HepG2 (cell line): ENCODE results near the gene ODAD2. TPM values are rescaled to one million over a fixed set of nuclear protein-coding genes. Genes with fewer than 3 reads are reported as not detected.

Source experiments
- ATAC-seq: fragments of 200-7000 bp; cut with Tn5 transposase; 3 replicates; pipeline ENCODE4 v1.9.1; 2020; ENCODE audit warnings: mild to moderate bottlenecking, moderate library complexity
- BruUV-seq: library from RNA; stranded (reverse); fragments of 400-500 nt; replicated peaks from 2 replicates; lab custom pipeline; 2021; lab: Mats Ljungman, UMichigan
- CTCF ChIA-PET: fragments of 300-600 bp; formaldehyde crosslinking; extraction: SDS; loops from one replicate; lab custom pipeline; 2021; ENCODE audit warnings: low total read pairs, inconsistent platforms, low intra/inter-chr PET ratio; lab: Yijun Ruan, JAX
- POLR2A ChIA-PET: fragments of 350-600 bp; sonication (Branson Sonifier 250); formaldehyde crosslinking; loops from one replicate; lab custom pipeline; 2020; ENCODE audit warnings: antibody characterized with exemption, inconsistent platforms; lab: Yijun Ruan, JAX
- DNase-seq: peaks from one replicate; pipeline ENCODE4 v3.0.0-alpha.2; 2015; ENCODE audit warnings: low spot score
- FAIRE-seq: peaks from 3 replicates; lab custom pipeline; 2011; peaks lifted over from hg19 to GRCh38; lab: Jason Lieb, UNC
- H2AFZ ChIP-seq: one replicate; pipeline ENCODE4 v1.6.1; 2011; ENCODE audit warnings: low read length, inconsistent platforms
- H3K27ac ChIP-seq: fragments of 300-600 bp; 3 replicates; pipeline ENCODE4 v1.8.0; 2011; ENCODE audit warnings: mixed run types, mild to moderate bottlenecking, mixed read lengths, low read length, inconsistent platforms; ENCODE audit not compliant: insufficient read depth; ENCODE audit errors: extremely low read length
- H3K27me3 ChIP-seq, 2 experiments: fragments of 200-600 bp in 1 of 2; 2 replicates in 1 of 2; 3 replicates in 1 of 2; pipeline versions ENCODE4 v1.6.0 to v1.8.0; 2011; ENCODE audit warnings: low read length in 2 of 2, mild to moderate bottlenecking in 2 of 2, moderate library complexity in 2 of 2, inconsistent platforms in 1 of 2; ENCODE audit not compliant: insufficient read depth in 2 of 2, control insufficient read depth in 1 of 2
- H3K36me3 ChIP-seq, 2 experiments: fragments of 200-600 bp in 1 of 2; replicated peaks in 1 of 2; 2 replicates in 1 of 2; 3 replicates in 1 of 2; pipeline versions ENCODE4 v1.5.1 to v1.8.0; 2011; ENCODE audit warnings: low read length in 2 of 2, inconsistent platforms in 1 of 2; ENCODE audit not compliant: insufficient read depth in 2 of 2, control insufficient read depth in 1 of 2
- H3K4me1 ChIP-seq: 2 replicates; pipeline ENCODE4 v1.5.1; 2012; ENCODE audit warnings: low read length, inconsistent platforms; ENCODE audit not compliant: insufficient read depth
- H3K4me2 ChIP-seq: 2 replicates; pipeline ENCODE4 v1.6.0; 2011; ENCODE audit warnings: low read depth, low read length, inconsistent platforms
- H3K4me3 ChIP-seq, 3 experiments: fragments of 200-600 bp in 1 of 3; sonication (generic), shearing (Covaris generic) in 1 of 3; replicated peaks in 1 of 3; 2 replicates each; pipeline ENCODE4 v1.5.1; 2011 to 2016; ENCODE audit warnings: low read length in 3 of 3, inconsistent platforms in 2 of 3, low read depth in 2 of 3, mild to moderate bottlenecking in 2 of 3, control low read depth in 1 of 3, mixed read lengths in 1 of 3; ENCODE audit not compliant: insufficient read depth in 1 of 3
- H3K79me2 ChIP-seq: one replicate; pipeline ENCODE4 v1.6.1; 2011; ENCODE audit warnings: low read length, inconsistent platforms; ENCODE audit not compliant: insufficient read depth
- H3K9ac ChIP-seq: 2 replicates; pipeline ENCODE4 v1.6.0; 2011; ENCODE audit warnings: mild to moderate bottlenecking, low read depth, low read length, inconsistent platforms; ENCODE audit not compliant: insufficient read depth
- H3K9me3 ChIP-seq: 2 replicates; pipeline ENCODE4 v1.5.1; 2012; ENCODE audit warnings: mild to moderate bottlenecking, low read length
- H4K20me1 ChIP-seq: 2 replicates; pipeline ENCODE4 v1.6.0; 2011; ENCODE audit warnings: inconsistent platforms, mild to moderate bottlenecking, low read length, moderate library complexity; ENCODE audit not compliant: insufficient read depth
- CHCHD3 ChIP-seq: sonication (generic); formaldehyde crosslinking; IDR thresholded peaks from 2 replicates; pipeline ENCODE4 v1.8.0; 2022; ENCODE audit warnings: mild to moderate bottlenecking, missing genetic modification reagents, moderate library complexity
- MIER3 ChIP-seq: IDR thresholded peaks from 2 replicates; pipeline ENCODE4 v1.6.1; 2016; ENCODE audit warnings: missing compliant biosample characterization, borderline replicate concordance
- SAP130 ChIP-seq: IDR thresholded peaks from 2 replicates; pipeline ENCODE4 v1.6.1; 2016; ENCODE audit warnings: low read depth
- SATB2 ChIP-seq: sonication (generic); formaldehyde crosslinking; IDR thresholded peaks from 2 replicates; pipeline ENCODE4 v1.5.0; 2020; ENCODE audit warnings: missing genetic modification reagents
- SMC3 ChIP-seq: IDR thresholded peaks from 2 replicates; pipeline ENCODE4 v1.6.1; 2011; ENCODE audit warnings: low read length, improper control_type of control experiment
- YEATS4 ChIP-seq: sonication (generic); formaldehyde crosslinking; IDR thresholded peaks from 2 replicates; pipeline ENCODE4 v1.4.0; 2020; ENCODE audit warnings: missing genetic modification reagents, borderline replicate concordance
- ZNF589 ChIP-seq: sonication (generic); formaldehyde crosslinking; conservative IDR thresholded peaks from 2 replicates; pipeline ENCODE4 v1.8.0; 2022; ENCODE audit warnings: mild to moderate bottlenecking, moderate library complexity, missing genetic modification reagents
- ZNF879 ChIP-seq: sonication (generic); formaldehyde crosslinking; IDR thresholded peaks from 2 replicates; pipeline ENCODE4 v1.8.1; 2023; ENCODE audit warnings: missing genetic modification reagents
- WGBS: methylation state at CpG from one replicate; pipeline ENCODE4 v1.1.6; 2017; ENCODE audit warnings: low lambda C conversion rate; 5-methylcytosine and 5-hydroxymethylcytosine counted together
- in situ Hi-C: cut with HindIII; loops from 2 replicates; pipeline ENCODE4 v1.10.0; 2017; ENCODE audit warnings: low pct_unique_long_range_greater_than_20kb; ENCODE audit not compliant: extremely low pct_ligation_motif_present
- intact Hi-C: fragments of 100-400 bp; cut with micrococcal nuclease; formaldehyde crosslinking; loops from one replicate; pipeline ENCODE4 v1.10.0; 2022; ENCODE audit not compliant: unreplicated experiment
- polyA plus RNA-seq, 8 experiments: library from polyadenylated mRNA; depleted of rRNA in 3 of 8; stranded (reverse) in 7 of 8; unstranded in 1 of 8; fragments of >200 nt; fragmentation: Illumina TruSeq in 4 of 8; extraction: Trizol in 4 of 8; gene quantifications; 2 replicates each; pipeline versions ENCODE4 v1.2.1 to v1.2.3, GENCODE V29; 2011 to 2016; ENCODE audit warnings: low read depth in 4 of 8, missing spikeins in 1 of 8, mixed read lengths in 1 of 8; ENCODE audit not compliant: insufficient read depth in 1 of 8
- total RNA-seq, 5 experiments: library from RNA; depleted of rRNA; stranded (reverse); fragments of >200 nt; fragmentation: Illumina TruSeq; extraction: Trizol; gene quantifications; 2 replicates each; pipeline ENCODE4 v1.2.3, GENCODE V29; 2016; ENCODE audit warnings: low read depth in 1 of 5
- TF ChIP-seq, protein P1 (sequence below): sonication (generic); formaldehyde crosslinking; IDR thresholded peaks from 2 replicates; pipeline ENCODE4 v1.4.0; 2020; ENCODE audit warnings: missing genetic modification reagents

The ODAD2 gene
- total and polyA plus RNA-seq, 2 of the 13 experiments (the other 11 are each of a cell fraction or from before 2014, with no cell fraction given): not detected

DNA sequence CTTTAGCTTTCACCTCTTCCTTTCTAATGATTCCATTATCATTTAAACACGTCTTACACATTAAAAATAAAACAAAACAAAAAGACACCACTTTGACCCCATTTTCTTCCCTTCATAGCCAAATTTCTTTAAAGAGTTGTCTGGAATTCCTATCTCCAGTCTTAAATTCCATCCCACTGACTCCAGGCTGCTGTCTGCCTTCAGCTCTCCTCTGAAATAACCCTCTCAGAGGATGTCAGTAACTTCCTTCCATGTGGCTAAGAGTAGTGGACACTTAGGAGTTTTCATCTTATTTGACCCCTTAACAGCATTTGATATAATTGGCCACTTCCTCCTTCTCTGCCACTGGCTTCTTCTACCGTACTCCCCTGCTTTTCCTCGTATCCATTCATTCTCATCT, 183.6 kb downstream of the ODAD2 start:
- TF ChIP-seq, protein P1, sequence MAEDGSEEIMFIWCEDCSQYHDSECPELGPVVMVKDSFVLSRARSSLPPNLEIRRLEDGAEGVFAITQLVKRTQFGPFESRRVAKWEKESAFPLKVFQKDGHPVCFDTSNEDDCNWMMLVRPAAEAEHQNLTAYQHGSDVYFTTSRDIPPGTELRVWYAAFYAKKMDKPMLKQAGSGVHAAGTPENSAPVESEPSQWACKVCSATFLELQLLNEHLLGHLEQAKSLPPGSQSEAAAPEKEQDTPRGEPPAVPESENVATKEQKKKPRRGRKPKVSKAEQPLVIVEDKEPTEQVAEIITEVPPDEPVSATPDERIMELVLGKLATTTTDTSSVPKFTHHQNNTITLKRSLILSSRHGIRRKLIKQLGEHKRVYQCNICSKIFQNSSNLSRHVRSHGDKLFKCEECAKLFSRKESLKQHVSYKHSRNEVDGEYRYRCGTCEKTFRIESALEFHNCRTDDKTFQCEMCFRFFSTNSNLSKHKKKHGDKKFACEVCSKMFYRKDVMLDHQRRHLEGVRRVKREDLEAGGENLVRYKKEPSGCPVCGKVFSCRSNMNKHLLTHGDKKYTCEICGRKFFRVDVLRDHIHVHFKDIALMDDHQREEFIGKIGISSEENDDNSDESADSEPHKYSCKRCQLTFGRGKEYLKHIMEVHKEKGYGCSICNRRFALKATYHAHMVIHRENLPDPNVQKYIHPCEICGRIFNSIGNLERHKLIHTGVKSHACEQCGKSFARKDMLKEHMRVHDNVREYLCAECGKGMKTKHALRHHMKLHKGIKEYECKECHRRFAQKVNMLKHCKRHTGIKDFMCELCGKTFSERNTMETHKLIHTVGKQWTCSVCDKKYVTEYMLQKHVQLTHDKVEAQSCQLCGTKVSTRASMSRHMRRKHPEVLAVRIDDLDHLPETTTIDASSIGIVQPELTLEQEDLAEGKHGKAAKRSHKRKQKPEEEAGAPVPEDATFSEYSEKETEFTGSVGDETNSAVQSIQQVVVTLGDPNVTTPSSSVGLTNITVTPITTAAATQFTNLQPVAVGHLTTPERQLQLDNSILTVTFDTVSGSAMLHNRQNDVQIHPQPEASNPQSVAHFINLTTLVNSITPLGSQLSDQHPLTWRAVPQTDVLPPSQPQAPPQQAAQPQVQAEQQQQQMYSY (CRISPR knock-in tag): no peak
- TF ChIP-seq YEATS4: no peak
- TF ChIP-seq SATB2 (CRISPR knock-in tag): no peak
- TF ChIP-seq CHCHD3 (CRISPR knock-in tag): no peak
- no peak for TF ChIP-seq ZNF589 (CRISPR knock-in tag)
- TF ChIP-seq MIER3 (CRISPR knock-in tag): no peak
- TF ChIP-seq SMC3: no peak
- no peak for TF ChIP-seq SAP130 (CRISPR knock-in tag)
- no peak for TF ChIP-seq ZNF879 (CRISPR knock-in tag)
- BruUV-seq: no TSS peak
- no peaks in the 10 kb centered on the region for H3K9me3 ChIP-seq
- H3K4me3 ChIP-seq: no peak overlapping the region
- no peaks in the 10 kb centered on the region for H3K4me1 ChIP-seq
- no peaks in the 10 kb centered on the region for H4K20me1 ChIP-seq
- in situ Hi-C loops: no loop called here
- H3K27ac ChIP-seq: no peak overlapping the region
- intact Hi-C loops: no loop called here
- H3K27me3 ChIP-seq: no peaks in the 10 kb centered on the region; a peak in 1 of 5 replicates
- WGBS: 4% methylated on average over 3 of the region's 3 CpGs
- no peak overlapping the region for H3K9ac ChIP-seq
- no peak overlapping the region for H3K4me2 ChIP-seq
- no peak overlapping the region for H2AFZ ChIP-seq
- ATAC-seq (no peak), FAIRE-seq (no peak), DNase-seq (no peak)
- H3K36me3 ChIP-seq: no peaks in the 10 kb centered on the region
- ChIA-PET CTCF (no interaction called here), POLR2A (no interaction called here)
- H3K79me2 ChIP-seq: no peaks in the 10 kb centered on the region
